GM13976 (cell line): Measurements from ENCODE around the gene SLC35G4.
"Not testable (repeated sequence)": the region's sequence is repeated elsewhere in the genome, so short reads cannot be mapped to it uniquely, and the experiment has no call there.

Experiments used
- DNase-seq: peaks from one replicate; pipeline ENCODE4 v3.0.0; 2012; ENCODE audit warnings: low spot score
- in situ Hi-C: fragments of 300-500 bp; cut with MboI; formaldehyde crosslinking; loops from one replicate; pipeline ENCODE4 v1.12.0; 2022; ENCODE audit warnings: low sequenced_read_pairs, mixed read lengths, inconsistent platforms; ENCODE audit not compliant: unreplicated experiment
- TF ChIP-seq, protein P1 (sequence below): IDR thresholded peaks from 2 replicates; pipeline ENCODE4 v1.5.1; 2012; ENCODE audit warnings: borderline replicate concordance, mild to moderate bottlenecking; ENCODE audit not compliant: insufficient read depth; ENCODE audit errors: extremely low read depth, missing control alignments, control extremely low read depth

SLC35G4 gene

DNA sequence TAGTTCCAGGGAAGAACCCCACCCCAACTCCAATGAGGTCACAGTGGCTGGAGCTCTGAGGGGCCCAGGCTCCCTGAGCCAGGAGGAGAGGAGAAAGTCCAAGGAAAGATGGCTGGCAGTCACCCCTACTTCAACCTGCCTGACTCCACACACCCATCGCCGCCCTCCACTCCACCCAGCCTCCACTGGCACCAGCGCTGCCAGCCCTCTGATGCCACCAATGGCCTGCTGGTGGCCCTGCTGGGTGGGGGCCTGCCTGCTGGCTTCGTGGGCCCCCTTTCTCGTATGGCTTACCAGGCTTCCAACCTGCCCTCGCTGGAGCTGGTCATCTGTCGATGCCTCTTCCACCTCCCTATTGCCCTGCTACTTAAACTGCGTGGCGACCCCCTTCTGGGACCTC is at the start of gene SLC35G4:
Gene SLC35G4 (plus strand): TSS at position 109 of the 400 bp plus-strand sequence. CDS start 0 bp downstream, at position 109.
- in situ Hi-C loops, result not testable (repeated sequence)

DNA sequence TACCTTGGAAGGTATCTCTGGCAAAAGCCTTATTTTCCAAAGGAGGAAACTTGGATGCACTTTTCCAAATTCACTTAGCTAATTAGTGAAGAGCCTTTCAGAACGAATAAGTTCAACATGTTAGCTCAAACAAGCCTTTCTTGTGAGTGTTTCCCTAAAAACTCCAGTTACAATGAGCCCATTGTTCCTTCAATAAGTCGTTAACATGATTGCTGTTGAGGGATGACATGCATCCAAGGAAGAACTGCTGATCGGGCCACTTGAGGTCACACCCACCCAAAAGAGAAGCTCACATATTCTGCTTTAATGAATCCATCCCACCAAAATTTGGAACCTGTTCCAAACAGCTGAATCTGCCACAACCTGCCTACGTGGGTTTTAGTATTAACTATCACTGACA is 48.1 kb upstream of the SLC35G4 start:
- TF ChIP-seq, protein P1, sequence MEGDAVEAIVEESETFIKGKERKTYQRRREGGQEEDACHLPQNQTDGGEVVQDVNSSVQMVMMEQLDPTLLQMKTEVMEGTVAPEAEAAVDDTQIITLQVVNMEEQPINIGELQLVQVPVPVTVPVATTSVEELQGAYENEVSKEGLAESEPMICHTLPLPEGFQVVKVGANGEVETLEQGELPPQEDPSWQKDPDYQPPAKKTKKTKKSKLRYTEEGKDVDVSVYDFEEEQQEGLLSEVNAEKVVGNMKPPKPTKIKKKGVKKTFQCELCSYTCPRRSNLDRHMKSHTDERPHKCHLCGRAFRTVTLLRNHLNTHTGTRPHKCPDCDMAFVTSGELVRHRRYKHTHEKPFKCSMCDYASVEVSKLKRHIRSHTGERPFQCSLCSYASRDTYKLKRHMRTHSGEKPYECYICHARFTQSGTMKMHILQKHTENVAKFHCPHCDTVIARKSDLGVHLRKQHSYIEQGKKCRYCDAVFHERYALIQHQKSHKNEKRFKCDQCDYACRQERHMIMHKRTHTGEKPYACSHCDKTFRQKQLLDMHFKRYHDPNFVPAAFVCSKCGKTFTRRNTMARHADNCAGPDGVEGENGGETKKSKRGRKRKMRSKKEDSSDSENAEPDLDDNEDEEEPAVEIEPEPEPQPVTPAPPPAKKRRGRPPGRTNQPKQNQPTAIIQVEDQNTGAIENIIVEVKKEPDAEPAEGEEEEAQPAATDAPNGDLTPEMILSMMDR, result no peak
- in situ Hi-C loops, result loop anchor here (25.0 kb wide), 1 partner anchor 999 kb away; no protein-coding TSS in a partner anchor
- no peak for DNase-seq

More for the DNA sequence above, at the start of gene SLC35G4:
- not testable (repeated sequence) for DNase-seq

DNA sequence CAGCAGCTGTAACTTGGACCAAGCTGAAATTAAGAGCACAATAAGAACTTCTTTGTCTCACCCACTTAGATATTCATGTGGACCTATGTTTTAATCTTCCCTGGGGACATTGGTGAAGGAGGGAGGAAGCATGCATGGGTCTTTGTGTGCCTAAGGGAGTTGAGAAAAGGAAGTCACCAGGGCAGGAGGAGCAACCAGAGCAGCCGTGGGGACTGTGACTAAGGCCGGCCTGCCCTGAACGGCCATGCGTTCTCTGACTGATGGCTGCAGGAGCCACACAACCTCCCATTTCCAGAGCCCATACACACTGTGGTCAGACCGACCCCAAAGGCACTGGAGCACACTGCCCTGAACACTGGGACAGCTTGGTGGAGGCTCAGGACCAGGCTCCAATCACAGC is 43.7 kb upstream of the SLC35G4 start:
- in situ Hi-C loops, result loop anchor here (25.0 kb wide), 1 partner anchor 1003 kb away; no protein-coding TSS in a partner anchor

DNA sequence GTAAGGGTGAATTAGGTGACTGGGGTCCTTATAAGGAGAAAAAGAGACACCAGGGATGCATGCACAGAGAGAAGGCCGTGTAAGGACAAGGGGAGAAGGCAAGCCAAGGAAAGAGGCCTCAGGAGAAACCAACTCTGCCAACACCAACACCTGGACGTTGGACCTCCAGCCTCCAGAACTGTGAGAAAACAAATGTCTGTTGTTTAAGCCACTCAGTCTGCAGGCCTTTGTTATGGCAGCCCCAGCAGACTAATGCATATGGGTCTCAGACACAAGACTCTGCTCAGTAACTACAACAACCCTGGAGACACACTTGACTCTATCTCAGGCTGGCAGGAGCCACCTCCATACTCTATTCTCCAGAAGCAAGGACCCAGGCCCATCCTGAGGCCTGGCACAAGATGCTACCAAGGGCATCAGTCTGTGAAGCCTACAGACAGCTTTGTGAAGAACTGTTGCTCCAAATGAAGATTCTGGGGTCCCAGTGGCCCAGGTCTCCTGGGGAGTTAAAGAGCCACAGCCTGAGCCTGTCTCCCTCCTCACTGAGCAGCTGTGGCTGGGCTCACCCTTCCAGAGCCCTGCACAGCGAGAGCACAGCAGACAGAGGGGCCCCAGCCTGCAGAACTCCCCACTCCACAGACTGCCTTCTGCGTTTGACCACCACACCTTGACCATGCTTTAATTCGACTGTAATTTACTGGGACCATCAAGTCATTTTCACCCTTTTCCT is 43.0 kb upstream of the SLC35G4 start:
- in situ Hi-C loops, result loop anchor here (25.0 kb wide), 1 partner anchor 1004 kb away; no protein-coding TSS in a partner anchor
- no peak for DNase-seq

More for the DNA sequence above, 43.7 kb upstream of the SLC35G4 start:
- TF ChIP-seq, protein P1, result no peak
- DNase-seq, result no peak

DNA sequence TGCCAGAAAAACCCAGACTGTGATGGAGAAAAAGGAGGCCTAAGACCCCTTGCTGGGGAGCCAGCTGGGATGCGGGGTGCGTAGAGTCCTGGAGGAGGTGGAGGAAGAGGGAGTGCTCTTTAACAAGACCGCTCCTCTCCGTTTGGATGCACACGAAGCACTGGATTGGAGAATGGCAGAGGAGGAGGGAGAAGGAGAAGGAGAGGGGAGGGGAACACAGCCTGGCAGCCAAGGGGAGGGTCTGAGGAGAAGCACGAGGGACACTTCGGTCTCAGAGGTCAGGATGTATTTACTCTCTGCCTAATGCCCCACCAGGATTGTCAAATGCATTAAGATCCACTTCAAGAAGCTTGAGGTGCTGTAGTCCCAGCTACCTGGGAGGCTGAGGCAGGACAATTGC is 42.0 kb upstream of the SLC35G4 start:
- TF ChIP-seq, protein P1, result no peak
- DNase-seq, result no peak
- in situ Hi-C loops, result loop anchor here (25.0 kb wide), 1 partner anchor 1005 kb away; no protein-coding TSS in a partner anchor

More for the DNA sequence above, 43.0 kb upstream of the SLC35G4 start:
- TF ChIP-seq, protein P1, result no peak

DNA sequence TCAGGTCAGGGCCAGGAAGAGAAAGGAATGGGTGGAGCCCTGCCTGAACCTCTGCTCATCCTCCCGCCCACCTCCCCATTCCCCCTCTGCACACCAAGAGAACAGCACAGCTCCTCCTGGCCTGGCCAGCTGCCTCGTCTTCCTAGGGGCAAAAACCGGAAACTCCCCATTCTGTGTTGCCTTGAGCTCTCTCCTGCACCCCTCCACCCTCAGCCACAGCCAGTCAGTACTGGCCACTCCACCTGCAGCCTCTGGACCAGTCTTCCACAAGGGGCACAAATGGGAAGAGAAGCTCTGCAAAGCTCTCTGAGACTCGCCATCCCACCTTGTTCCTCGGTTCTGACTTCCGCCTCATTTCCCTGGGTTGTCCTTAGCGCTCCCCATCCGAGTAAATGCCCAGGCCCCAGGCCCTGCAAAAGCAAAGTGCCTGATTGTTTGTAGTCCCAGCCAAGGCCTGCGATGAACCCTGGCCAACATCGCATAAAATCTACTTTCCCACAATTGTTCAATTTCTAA is 39.3 kb upstream of the SLC35G4 start:
- TF ChIP-seq, protein P1, result no peak
- no peak for DNase-seq

DNA sequence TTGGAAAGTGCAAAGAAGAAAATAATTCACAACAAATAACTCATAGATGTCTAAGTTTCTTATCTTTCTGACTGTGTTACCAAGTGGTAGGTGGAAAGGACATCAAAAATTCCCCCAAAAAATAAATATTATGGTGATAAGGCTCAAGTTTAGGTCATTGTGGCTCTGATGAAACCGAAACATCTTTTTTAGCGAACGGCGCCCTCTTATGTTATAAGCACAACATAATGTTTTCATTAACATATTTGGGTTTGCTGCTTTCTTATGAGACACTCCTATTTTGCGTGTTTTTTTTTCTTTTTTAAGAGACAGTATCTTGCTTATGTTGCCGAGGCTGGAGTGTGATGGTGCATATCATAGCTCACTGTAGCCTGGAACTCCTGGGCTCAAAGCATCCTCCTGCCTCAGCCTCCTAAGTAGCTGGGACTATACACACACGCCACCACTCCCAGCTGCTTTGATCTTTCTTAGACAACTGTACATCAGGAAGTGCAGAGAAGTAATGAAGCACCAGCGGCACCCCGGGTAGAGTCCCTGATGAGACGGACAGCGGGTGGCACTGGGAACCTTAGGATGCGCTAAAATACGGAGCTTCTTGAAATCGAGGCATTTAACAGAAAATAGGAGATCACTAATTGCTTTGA is 38.5 kb upstream of the SLC35G4 start:
- TF ChIP-seq, protein P1, result no peak
- DNase-seq, result no peak
- in situ Hi-C loops, result loop anchor here (25.0 kb wide), 1 partner anchor 1009 kb away; no protein-coding TSS in a partner anchor

More for the DNA sequence above, 39.3 kb upstream of the SLC35G4 start:
- in situ Hi-C loops, result loop anchor here (25.0 kb wide), 1 partner anchor 1008 kb away; no protein-coding TSS in a partner anchor
